SK-N-SH treated with all-trans-retinoic acid at 6 μM for 48 hours (cell line): ENCODE results near the gene NPFF.

ENCODE experiments used
- ARNTL ChIP-seq: fragments of 450-650 bp; formaldehyde crosslinking; IDR thresholded peaks from 2 replicates; pipeline ENCODE4 v1.5.0; 2020; ENCODE audit warnings: low read depth, mild to moderate bottlenecking, moderate library complexity, borderline replicate concordance
- ESRRG ChIP-seq: fragments of 250-450 bp; sonication (Bioruptor Pico); IDR thresholded peaks from 2 replicates; pipeline ENCODE4 v1.6.1; 2021; ENCODE audit warnings: mild to moderate bottlenecking
- TCF4 ChIP-seq: fragments of 250-450 bp; sonication (Bioruptor Pico); IDR thresholded peaks from 2 replicates; pipeline ENCODE4 v1.8.0; 2021; ENCODE audit warnings: mild to moderate bottlenecking, moderate library complexity, borderline replicate concordance
- ZFP3 ChIP-seq: fragments of 250-450 bp; sonication (Bioruptor Pico); IDR thresholded peaks from 2 replicates; pipeline ENCODE4 v1.5.0; 2020; ENCODE audit warnings: mild to moderate bottlenecking, moderate library complexity
- ZNF565 ChIP-seq: fragments of 450-650 bp; formaldehyde crosslinking; conservative IDR thresholded peaks from 2 replicates; pipeline ENCODE4 v1.5.0; 2020; ENCODE audit warnings: low read depth, mild to moderate bottlenecking, moderate library complexity
- TF ChIP-seq, protein P1 (sequence below): fragments of 250-450 bp; sonication (Bioruptor Pico); IDR thresholded peaks from 2 replicates; pipeline ENCODE4 v1.5.0; 2020; ENCODE audit warnings: mild to moderate bottlenecking, moderate library complexity
- TF ChIP-seq, protein P2 (sequence below): fragments of 250-450 bp; sonication (Bioruptor Pico); IDR thresholded peaks from 2 replicates; pipeline ENCODE4 v1.8.0; 2020; ENCODE audit warnings: mild to moderate bottlenecking, moderate library complexity, borderline replicate concordance
- TF ChIP-seq, protein P3 (sequence below): fragments of 250-450 bp; sonication (Bioruptor Pico); IDR thresholded peaks from 2 replicates; pipeline ENCODE4 v1.5.1; 2020; ENCODE audit warnings: low read depth, mild to moderate bottlenecking, moderate library complexity

DNA sequence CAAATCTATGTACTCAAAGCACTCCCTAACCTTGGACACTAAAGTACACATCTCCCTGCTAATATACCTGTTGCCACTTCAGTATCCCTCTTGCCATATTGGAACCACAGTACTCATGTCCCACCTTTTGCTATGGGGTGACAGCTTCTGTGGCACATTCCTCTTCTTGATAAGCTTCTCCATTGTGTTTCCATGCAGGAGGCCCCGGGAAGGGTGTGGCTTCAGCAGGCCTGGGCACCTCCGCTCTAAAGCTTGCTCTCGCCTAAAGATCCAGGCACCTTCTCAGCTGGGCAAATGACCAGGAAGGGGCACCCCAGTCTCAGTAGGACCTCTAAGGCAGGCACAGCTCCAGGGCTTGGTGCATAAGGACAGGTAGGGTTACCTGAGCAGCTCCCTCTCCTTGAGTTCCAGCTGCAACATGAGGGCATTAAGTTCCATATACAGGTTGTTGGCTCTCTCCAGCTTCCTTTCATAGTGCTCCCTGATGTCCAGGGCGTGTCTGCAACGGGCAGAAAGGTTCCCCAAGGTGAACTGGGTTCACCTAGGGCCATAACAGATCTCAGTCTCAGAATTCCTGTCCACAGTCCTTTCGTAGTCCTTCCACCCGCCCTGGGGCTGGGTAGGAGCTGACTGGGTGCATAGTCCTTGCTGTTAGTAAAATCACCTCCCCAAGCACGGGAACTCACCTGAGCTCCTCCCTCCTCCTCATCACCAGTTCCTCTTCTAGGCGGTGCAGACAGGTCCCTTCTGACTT is 23.9 kb downstream of the NPFF start:
- TF ChIP-seq TCF4 (no peak), ZNF565 (CRISPR knock-in tag) (no peak), ESRRG (CRISPR knock-in tag) (no peak), ZFP3 (CRISPR knock-in tag) (no peak), ARNTL (no peak)
- TF ChIP-seq, protein P1, sequence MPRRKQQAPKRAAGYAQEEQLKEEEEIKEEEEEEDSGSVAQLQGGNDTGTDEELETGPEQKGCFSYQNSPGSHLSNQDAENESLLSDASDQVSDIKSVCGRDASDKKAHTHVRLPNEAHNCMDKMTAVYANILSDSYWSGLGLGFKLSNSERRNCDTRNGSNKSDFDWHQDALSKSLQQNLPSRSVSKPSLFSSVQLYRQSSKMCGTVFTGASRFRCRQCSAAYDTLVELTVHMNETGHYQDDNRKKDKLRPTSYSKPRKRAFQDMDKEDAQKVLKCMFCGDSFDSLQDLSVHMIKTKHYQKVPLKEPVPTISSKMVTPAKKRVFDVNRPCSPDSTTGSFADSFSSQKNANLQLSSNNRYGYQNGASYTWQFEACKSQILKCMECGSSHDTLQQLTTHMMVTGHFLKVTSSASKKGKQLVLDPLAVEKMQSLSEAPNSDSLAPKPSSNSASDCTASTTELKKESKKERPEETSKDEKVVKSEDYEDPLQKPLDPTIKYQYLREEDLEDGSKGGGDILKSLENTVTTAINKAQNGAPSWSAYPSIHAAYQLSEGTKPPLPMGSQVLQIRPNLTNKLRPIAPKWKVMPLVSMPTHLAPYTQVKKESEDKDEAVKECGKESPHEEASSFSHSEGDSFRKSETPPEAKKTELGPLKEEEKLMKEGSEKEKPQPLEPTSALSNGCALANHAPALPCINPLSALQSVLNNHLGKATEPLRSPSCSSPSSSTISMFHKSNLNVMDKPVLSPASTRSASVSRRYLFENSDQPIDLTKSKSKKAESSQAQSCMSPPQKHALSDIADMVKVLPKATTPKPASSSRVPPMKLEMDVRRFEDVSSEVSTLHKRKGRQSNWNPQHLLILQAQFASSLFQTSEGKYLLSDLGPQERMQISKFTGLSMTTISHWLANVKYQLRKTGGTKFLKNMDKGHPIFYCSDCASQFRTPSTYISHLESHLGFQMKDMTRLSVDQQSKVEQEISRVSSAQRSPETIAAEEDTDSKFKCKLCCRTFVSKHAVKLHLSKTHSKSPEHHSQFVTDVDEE (CRISPR knock-in tag): no peak
- TF ChIP-seq, protein P2, sequence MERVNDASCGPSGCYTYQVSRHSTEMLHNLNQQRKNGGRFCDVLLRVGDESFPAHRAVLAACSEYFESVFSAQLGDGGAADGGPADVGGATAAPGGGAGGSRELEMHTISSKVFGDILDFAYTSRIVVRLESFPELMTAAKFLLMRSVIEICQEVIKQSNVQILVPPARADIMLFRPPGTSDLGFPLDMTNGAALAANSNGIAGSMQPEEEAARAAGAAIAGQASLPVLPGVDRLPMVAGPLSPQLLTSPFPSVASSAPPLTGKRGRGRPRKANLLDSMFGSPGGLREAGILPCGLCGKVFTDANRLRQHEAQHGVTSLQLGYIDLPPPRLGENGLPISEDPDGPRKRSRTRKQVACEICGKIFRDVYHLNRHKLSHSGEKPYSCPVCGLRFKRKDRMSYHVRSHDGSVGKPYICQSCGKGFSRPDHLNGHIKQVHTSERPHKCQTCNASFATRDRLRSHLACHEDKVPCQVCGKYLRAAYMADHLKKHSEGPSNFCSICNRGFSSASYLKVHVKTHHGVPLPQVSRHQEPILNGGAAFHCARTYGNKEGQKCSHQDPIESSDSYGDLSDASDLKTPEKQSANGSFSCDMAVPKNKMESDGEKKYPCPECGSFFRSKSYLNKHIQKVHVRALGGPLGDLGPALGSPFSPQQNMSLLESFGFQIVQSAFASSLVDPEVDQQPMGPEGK (CRISPR knock-in tag): no peak
- TF ChIP-seq, protein P3, sequence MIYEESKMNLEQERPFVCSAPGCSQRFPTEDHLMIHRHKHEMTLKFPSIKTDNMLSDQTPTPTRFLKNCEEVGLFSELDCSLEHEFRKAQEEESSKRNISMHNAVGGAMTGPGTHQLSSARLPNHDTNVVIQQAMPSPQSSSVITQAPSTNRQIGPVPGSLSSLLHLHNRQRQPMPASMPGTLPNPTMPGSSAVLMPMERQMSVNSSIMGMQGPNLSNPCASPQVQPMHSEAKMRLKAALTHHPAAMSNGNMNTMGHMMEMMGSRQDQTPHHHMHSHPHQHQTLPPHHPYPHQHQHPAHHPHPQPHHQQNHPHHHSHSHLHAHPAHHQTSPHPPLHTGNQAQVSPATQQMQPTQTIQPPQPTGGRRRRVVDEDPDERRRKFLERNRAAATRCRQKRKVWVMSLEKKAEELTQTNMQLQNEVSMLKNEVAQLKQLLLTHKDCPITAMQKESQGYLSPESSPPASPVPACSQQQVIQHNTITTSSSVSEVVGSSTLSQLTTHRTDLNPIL: no peak
